ENCODE measurements around the gene TBC1D22A. TPM values are rescaled to one million over a fixed set of nuclear protein-coding genes. Genes with fewer than 3 reads are reported as not detected.

TBC1D22A gene
- polyA plus RNA-seq, 1 of the 3 experiments (the other 2 are of a cell fraction) = 16.5 TPM

DNA sequence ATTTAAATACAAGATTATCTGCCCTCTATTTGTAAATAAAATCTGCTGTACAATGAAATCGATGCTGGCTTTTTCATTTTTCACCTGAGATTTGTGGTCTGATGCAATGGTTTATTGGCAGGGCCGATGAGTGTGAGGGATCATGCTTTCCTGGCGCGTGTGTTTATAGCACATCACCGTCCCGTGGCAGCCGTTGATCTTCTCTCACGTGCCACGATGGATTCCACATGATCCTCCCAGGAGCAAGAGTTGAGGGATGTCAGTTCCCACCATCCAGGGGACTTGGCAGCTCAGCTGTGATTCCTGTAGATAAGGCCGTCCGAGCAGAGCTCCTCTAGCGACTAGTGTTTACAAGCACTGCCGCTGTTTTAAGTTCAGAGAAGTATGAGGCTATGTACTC, 213.7 kb downstream of the TBC1D22A start:
- CTCF ChIA-PET = no interaction called here
- H3F3A ChIP-seq (replicated peaks; ENCODE audit: insufficient read depth) = no peaks in the 10 kb centered on the region
- H3K79me2 ChIP-seq (ENCODE audit: insufficient read depth) = no peaks in the 10 kb centered on the region
- H3K4me2 ChIP-seq = no peak overlapping the region
- 97% methylated on average over 13 of the region's 13 CpGs for WGBS (ENCODE audit: low lambda C conversion rate)
- DNase-seq = no peak
- H3K4me1 ChIP-seq (ENCODE audit: control insufficient read depth in 1 of 2, insufficient read depth in 2 of 2, low read depth in 1 of 2, low read length in 1 of 2) = peaks cover 0 to 24% of the 10 kb centered on the region in 2 experiments; a peak in 2 of 4 replicates
- H3K4me3 ChIP-seq (ENCODE audit: low read depth in 2 of 2, low read length in 1 of 2) = no peak overlapping the region
- no peak for TF ChIP-seq FOXM1 (IDR thresholded peaks at IDR 0.05; ENCODE audit: low read depth)
- TF ChIP-seq FOSL2 (IDR thresholded peaks at IDR 0.05; ENCODE audit: borderline replicate concordance, low read depth) = no peak
- no peak for TF ChIP-seq EP300 (IDR thresholded peaks at IDR 0.05; ENCODE audit: borderline replicate concordance in 1 of 2, low read depth in 1 of 2, low read length in 1 of 2)
- TF ChIP-seq RFX5 (IDR thresholded peaks at IDR 0.05; ENCODE audit: low read length) = no peak
- TF ChIP-seq, protein P1, sequence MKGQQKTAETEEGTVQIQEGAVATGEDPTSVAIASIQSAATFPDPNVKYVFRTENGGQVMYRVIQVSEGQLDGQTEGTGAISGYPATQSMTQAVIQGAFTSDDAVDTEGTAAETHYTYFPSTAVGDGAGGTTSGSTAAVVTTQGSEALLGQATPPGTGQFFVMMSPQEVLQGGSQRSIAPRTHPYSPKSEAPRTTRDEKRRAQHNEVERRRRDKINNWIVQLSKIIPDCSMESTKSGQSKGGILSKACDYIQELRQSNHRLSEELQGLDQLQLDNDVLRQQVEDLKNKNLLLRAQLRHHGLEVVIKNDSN (IDR thresholded peaks at IDR 0.05; ENCODE audit: borderline replicate concordance, low read depth) = no peak
- TF ChIP-seq MEF2A (IDR thresholded peaks at IDR 0.05; ENCODE audit: borderline replicate concordance, low read depth) = no peak
- no peak for TF ChIP-seq MXI1 (IDR thresholded peaks at IDR 0.05; ENCODE audit: low read depth, low read length)
- no peak for TF ChIP-seq RXRA (IDR thresholded peaks at IDR 0.05; ENCODE audit: borderline replicate concordance, low read depth)
- no peak for TF ChIP-seq SIN3A (IDR thresholded peaks at IDR 0.05; ENCODE audit: borderline replicate concordance, low read depth, low read length)
- TF ChIP-seq, protein P2, sequence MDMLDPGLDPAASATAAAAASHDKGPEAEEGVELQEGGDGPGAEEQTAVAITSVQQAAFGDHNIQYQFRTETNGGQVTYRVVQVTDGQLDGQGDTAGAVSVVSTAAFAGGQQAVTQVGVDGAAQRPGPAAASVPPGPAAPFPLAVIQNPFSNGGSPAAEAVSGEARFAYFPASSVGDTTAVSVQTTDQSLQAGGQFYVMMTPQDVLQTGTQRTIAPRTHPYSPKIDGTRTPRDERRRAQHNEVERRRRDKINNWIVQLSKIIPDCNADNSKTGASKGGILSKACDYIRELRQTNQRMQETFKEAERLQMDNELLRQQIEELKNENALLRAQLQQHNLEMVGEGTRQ (IDR thresholded peaks at IDR 0.05; ENCODE audit: borderline replicate concordance, low read depth, low read length) = no peak
- TF ChIP-seq NFIC (IDR thresholded peaks at IDR 0.05; ENCODE audit: borderline replicate concordance) = no peak
- H2AFZ ChIP-seq (ENCODE audit: low read depth) = no peak overlapping the region
- peaks cover 8 to 10% of the 10 kb centered on the region in 2 experiments for H3K36me3 ChIP-seq (replicated peaks in 1 of 2; ENCODE audit: control insufficient read depth in 1 of 2, insufficient read depth in 2 of 2, low read length in 1 of 2)
- H3K9ac ChIP-seq = no peak overlapping the region
- H3K27ac ChIP-seq (ENCODE audit: low read depth in 2 of 2, low read length in 1 of 2) = no peak overlapping the region
- H4K20me1 ChIP-seq (ENCODE audit: insufficient read depth) = no peaks in the 10 kb centered on the region
- POLR2A ChIA-PET = no interaction called here
- H3K9me3 ChIP-seq = no peaks in the 10 kb centered on the region
- no peaks in the 10 kb centered on the region for H3K27me3 ChIP-seq (ENCODE audit: insufficient read depth)
- H3K9me2 ChIP-seq = no peaks in the 10 kb centered on the region

GRCh38 chr22:46976598-46976997, 214.1 kb downstream of the TBC1D22A start:
- Histone ChIP-seq H3K4me3 (ENCODE audit: low read depth in 2 of 2, low read length in 1 of 2) (no peak overlapping the region), H3K27ac (ENCODE audit: low read depth in 2 of 2, low read length in 1 of 2) (no peak overlapping the region), H3K9ac (no peak overlapping the region), H3K79me2 (ENCODE audit: insufficient read depth) (no peaks in the 10 kb centered on the region), H3K27me3 (ENCODE audit: insufficient read depth) (no peaks in the 10 kb centered on the region), H3K9me3 (no peaks in the 10 kb centered on the region), H4K20me1 (ENCODE audit: insufficient read depth) (no peaks in the 10 kb centered on the region), H3K36me3 (replicated peaks in 1 of 2; ENCODE audit: control insufficient read depth in 1 of 2, insufficient read depth in 2 of 2, low read length in 1 of 2) (peaks cover 8 to 10% of the 10 kb centered on the region in 2 experiments), H3K9me2 (no peaks in the 10 kb centered on the region), H3K4me1 (ENCODE audit: control insufficient read depth in 1 of 2, insufficient read depth in 2 of 2, low read depth in 1 of 2, low read length in 1 of 2) (peaks cover 0 to 19% of the 10 kb centered on the region in 2 experiments; a peak in 2 of 4 replicates), H3K4me2 (no peak overlapping the region), H2AFZ (ENCODE audit: low read depth) (no peak overlapping the region), H3F3A (replicated peaks; ENCODE audit: insufficient read depth) (no peaks in the 10 kb centered on the region)
- 99% methylated on average over 10 of the region's 10 CpGs for WGBS (ENCODE audit: low lambda C conversion rate)
- DNase-seq = no peak
- POLR2A ChIA-PET = no interaction called here
- CTCF ChIA-PET = no interaction called here
- TF ChIP-seq MEF2A (IDR thresholded peaks at IDR 0.05; ENCODE audit: borderline replicate concordance, low read depth) = no peak
- TF ChIP-seq YY1 (IDR thresholded peaks at IDR 0.05; ENCODE audit: low read depth) = no peak
- no peak for TF ChIP-seq RCOR1 (IDR thresholded peaks at IDR 0.05; ENCODE audit: low read length)
- no peak for TF ChIP-seq JUND (IDR thresholded peaks at IDR 0.05)
- TF ChIP-seq FOXM1 (IDR thresholded peaks at IDR 0.05; ENCODE audit: low read depth) = no peak
- TF ChIP-seq SIN3A (IDR thresholded peaks at IDR 0.05; ENCODE audit: borderline replicate concordance, low read depth, low read length) = no peak
- TF ChIP-seq TAF1 (IDR thresholded peaks at IDR 0.05; ENCODE audit: borderline replicate concordance, low read depth, low read length) = no peak
- no peak for TF ChIP-seq SMC3 (IDR thresholded peaks at IDR 0.05; ENCODE audit: low read depth, low read length)
- TF ChIP-seq, protein P1 (IDR thresholded peaks at IDR 0.05; ENCODE audit: borderline replicate concordance, low read depth) = no peak
- no peak for TF ChIP-seq TEAD4 (IDR thresholded peaks at IDR 0.05; ENCODE audit: borderline replicate concordance, insufficient read depth)
- no peak for TF ChIP-seq EZH2phosphoT487 (IDR thresholded peaks at IDR 0.05; ENCODE audit: borderline replicate concordance, low read depth)
- no peak for TF ChIP-seq NFIC (IDR thresholded peaks at IDR 0.05; ENCODE audit: borderline replicate concordance)
- TF ChIP-seq TCF12 (IDR thresholded peaks at IDR 0.05) = no peak
- TF ChIP-seq, protein P3, sequence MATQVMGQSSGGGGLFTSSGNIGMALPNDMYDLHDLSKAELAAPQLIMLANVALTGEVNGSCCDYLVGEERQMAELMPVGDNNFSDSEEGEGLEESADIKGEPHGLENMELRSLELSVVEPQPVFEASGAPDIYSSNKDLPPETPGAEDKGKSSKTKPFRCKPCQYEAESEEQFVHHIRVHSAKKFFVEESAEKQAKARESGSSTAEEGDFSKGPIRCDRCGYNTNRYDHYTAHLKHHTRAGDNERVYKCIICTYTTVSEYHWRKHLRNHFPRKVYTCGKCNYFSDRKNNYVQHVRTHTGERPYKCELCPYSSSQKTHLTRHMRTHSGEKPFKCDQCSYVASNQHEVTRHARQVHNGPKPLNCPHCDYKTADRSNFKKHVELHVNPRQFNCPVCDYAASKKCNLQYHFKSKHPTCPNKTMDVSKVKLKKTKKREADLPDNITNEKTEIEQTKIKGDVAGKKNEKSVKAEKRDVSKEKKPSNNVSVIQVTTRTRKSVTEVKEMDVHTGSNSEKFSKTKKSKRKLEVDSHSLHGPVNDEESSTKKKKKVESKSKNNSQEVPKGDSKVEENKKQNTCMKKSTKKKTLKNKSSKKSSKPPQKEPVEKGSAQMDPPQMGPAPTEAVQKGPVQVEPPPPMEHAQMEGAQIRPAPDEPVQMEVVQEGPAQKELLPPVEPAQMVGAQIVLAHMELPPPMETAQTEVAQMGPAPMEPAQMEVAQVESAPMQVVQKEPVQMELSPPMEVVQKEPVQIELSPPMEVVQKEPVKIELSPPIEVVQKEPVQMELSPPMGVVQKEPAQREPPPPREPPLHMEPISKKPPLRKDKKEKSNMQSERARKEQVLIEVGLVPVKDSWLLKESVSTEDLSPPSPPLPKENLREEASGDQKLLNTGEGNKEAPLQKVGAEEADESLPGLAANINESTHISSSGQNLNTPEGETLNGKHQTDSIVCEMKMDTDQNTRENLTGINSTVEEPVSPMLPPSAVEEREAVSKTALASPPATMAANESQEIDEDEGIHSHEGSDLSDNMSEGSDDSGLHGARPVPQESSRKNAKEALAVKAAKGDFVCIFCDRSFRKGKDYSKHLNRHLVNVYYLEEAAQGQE (IDR thresholded peaks at IDR 0.05; ENCODE audit: low read depth, low read length) = no peak
- TF ChIP-seq, protein P4, sequence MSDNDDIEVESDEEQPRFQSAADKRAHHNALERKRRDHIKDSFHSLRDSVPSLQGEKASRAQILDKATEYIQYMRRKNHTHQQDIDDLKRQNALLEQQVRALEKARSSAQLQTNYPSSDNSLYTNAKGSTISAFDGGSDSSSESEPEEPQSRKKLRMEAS (IDR thresholded peaks at IDR 0.05; ENCODE audit: low read depth) = no peak
